GM21619 (cell line): Measurements from ENCODE around the gene BMPR1B.

Experiments
- ATAC-seq: cut with Tn5 transposase; IDR thresholded peaks from one replicate; pipeline ENCODE4 v1.9.1; 2021; ENCODE audit not compliant: unreplicated experiment

Gene BMPR1B

GRCh38 chr4:94757192-94758140, at the start of gene BMPR1B:
TSS of gene BMPR1B (plus strand) at chr4:94757955. CDS start at chr4:95104425, 346,470 bp downstream.
- ATAC-seq: no peak

- no peak for ATAC-seq
These were observed 46.1 kb upstream of the BMPR1B start for GRCh38 chr4:94711635-94712034.

GRCh38 chr4:94714365-94715160, 43.2 kb upstream of the BMPR1B start:
- ATAC-seq: no peak

- ATAC-seq: no peak
These were observed 42.0 kb upstream of the BMPR1B start for GRCh38 chr4:94715726-94716125.

GRCh38 chr4:94721310-94721709, 36.4 kb upstream of the BMPR1B start:
- ATAC-seq: no peak

- ATAC-seq: no peak
These were observed 35.5 kb upstream of the BMPR1B start for GRCh38 chr4:94722270-94722669.

GRCh38 chr4:94722748-94723147, 35.0 kb upstream of the BMPR1B start:
- no peak for ATAC-seq

GRCh38 chr4:94724016-94724790, 33.6 kb upstream of the BMPR1B start:
- no peak for ATAC-seq

- ATAC-seq: no peak
These were observed 31.1 kb upstream of the BMPR1B start for GRCh38 chr4:94726524-94727123.

- no peak for ATAC-seq
These were observed 29.5 kb upstream of the BMPR1B start for GRCh38 chr4:94728056-94728766.

GRCh38 chr4:94732358-94732698, 25.4 kb upstream of the BMPR1B start:
- ATAC-seq: no peak

- no peak for ATAC-seq
These were observed 18.0 kb upstream of the BMPR1B start for GRCh38 chr4:94739741-94740140.

- no peak for ATAC-seq
These were observed 16.5 kb upstream of the BMPR1B start for GRCh38 chr4:94741304-94741703.

- ATAC-seq: no peak
These were observed 13.9 kb upstream of the BMPR1B start for GRCh38 chr4:94743838-94744237.

GRCh38 chr4:94744850-94745249, 12.9 kb upstream of the BMPR1B start:
- ATAC-seq: no peak

GRCh38 chr4:94746746-94747145, 11.0 kb upstream of the BMPR1B start:
- no peak for ATAC-seq

GRCh38 chr4:94758141-94758699, 465 bp downstream of the BMPR1B start:
- no peak for ATAC-seq

- no peak for ATAC-seq
These were observed 1.1 kb downstream of the BMPR1B start for GRCh38 chr4:94758700-94759399.

- ATAC-seq: no peak
These were observed 2.0 kb downstream of the BMPR1B start for GRCh38 chr4:94759767-94760211.
